ENCODE measurements around the gene SNX10. TPM values are rescaled to one million over a fixed set of nuclear protein-coding genes. Genes with fewer than 3 reads are reported as not detected.

The SNX10 gene
- total RNA-seq, 2 experiments from 2014 or later = 4.6 to 5.8 TPM

- Mint-ChIP-seq H3K27ac (no peak overlapping the region), H3K4me3 (no peak overlapping the region), H3K9me3 (no peaks in the 10 kb centered on the region), H3K36me3 (ENCODE audit: low read depth) (peaks cover 15% of the 10 kb centered on the region), H3K27me3 (no peaks in the 10 kb centered on the region), H3K4me1 (ENCODE audit: low read depth) (peaks cover 14% of the 10 kb centered on the region)
- Histone ChIP-seq H3K36me3 (ENCODE audit: insufficient read depth, low read length) (peaks cover 17% of the 10 kb centered on the region), H3K27me3 (ENCODE audit: control insufficient read depth in 1 of 2, insufficient read depth in 2 of 2, low read length in 2 of 2) (no peaks in the 10 kb centered on the region), H3K4me3 (ENCODE audit: low read length) (no peak overlapping the region), H3K9me3 (ENCODE audit: control insufficient read depth in 1 of 2, insufficient read depth in 1 of 2, low read length in 2 of 2) (no peaks in the 10 kb centered on the region), H3K27ac (ENCODE audit: low read depth in 1 of 2, low read length in 2 of 2) (no peak overlapping the region), H3K4me1 (ENCODE audit: insufficient read depth, low read length) (peaks cover 2% of the 10 kb centered on the region)
- intact Hi-C loops (cut with DNase I, micrococcal nuclease) = loop anchor here (5.0 kb wide), 4 partner anchors 75 to 975 kb away; partner anchors contain the start of gene SNX10 (in 1 of the 2)
- ChIA-PET POLR2A (no interaction called here), CTCF (no interaction called here)
- ATAC-seq (ENCODE audit: poor library complexity) = no peak
- no peak for DNase-seq
- no peak for TF ChIP-seq CTCF (IDR thresholded peaks at IDR 0.05)
These were observed 75.6 kb downstream of the SNX10 start for GRCh38 chr7:26367219-26367711.

- CTCF ChIA-PET = interaction anchor here (0.9 to 3.9 kb wide), 10 partner anchors 17 to 793 kb away, joined by 3 to 39 read pairs (median 6); partner anchors contain the start of gene HOXA3
These were observed 76.9 kb downstream of the SNX10 start for GRCh38 chr7:26368542-26368941.

DNA sequence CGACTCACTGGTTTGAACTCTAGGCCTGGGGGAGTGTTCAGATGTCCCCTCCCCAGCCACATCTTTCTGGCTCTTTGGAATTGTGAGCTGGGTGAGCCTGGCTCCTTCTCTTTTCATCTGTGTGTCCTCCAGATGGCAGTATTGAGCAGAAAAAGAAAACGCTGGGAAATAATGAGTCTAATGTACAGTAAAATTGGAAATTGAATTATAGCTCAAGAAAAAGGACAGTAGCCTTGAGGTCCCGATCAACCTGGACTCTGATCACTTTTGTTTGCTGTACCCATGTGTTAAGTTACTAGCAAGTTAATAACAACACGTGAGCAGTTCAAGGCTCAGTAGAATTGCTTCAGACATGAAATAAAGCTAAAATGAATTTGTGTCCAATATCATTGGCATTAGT lies 77.9 kb downstream of the SNX10 start:
- intact Hi-C loops (cut with DNase I, micrococcal nuclease) = loop anchor here (1.0 to 5.0 kb wide), 7 partner anchors 77 to 977 kb away; partner anchors contain the start of gene SNX10 (in 1 of the 2)
- peak; percentile 93 for TF ChIP-seq CTCF (IDR thresholded peaks at IDR 0.05)
- ATAC-seq (ENCODE audit: poor library complexity) (peak; percentile 69), DNase-seq (peak in 5 of 14 experiments; percentile 3 to 78 (median 61))
- Mint-ChIP-seq H3K9me3 (no peaks in the 10 kb centered on the region), H3K4me3 (no peak overlapping the region), H3K27me3 (peaks cover 13% of the 10 kb centered on the region), H3K36me3 (ENCODE audit: low read depth) (peaks cover 28% of the 10 kb centered on the region), H3K27ac (no peak overlapping the region), H3K4me1 (ENCODE audit: low read depth) (peaks cover 14% of the 10 kb centered on the region)
- Histone ChIP-seq H3K4me3 (ENCODE audit: low read length) (no peak overlapping the region), H3K27me3 (ENCODE audit: control insufficient read depth in 1 of 2, insufficient read depth in 2 of 2, low read length in 2 of 2) (peaks cover 0 to 10% of the 10 kb centered on the region in 2 experiments), H3K9me3 (ENCODE audit: control insufficient read depth in 1 of 2, insufficient read depth in 1 of 2, low read length in 2 of 2) (no peaks in the 10 kb centered on the region), H3K27ac (ENCODE audit: low read depth in 1 of 2, low read length in 2 of 2) (no peak overlapping the region), H3K4me1 (ENCODE audit: insufficient read depth, low read length) (peaks cover 2% of the 10 kb centered on the region), H3K36me3 (ENCODE audit: insufficient read depth, low read length) (peaks cover 17% of the 10 kb centered on the region)
- ChIA-PET CTCF (interaction anchor here (0.6 to 3.9 kb wide), 27 partner anchors 12 to 814 kb away, joined by 3 to 39 read pairs (median 4); partner anchors contain the start of genes HOXA3, HOXA9 and SNX10), POLR2A (interaction anchor here (0.9 to 1.7 kb wide), 8 partner anchors 168 to 791 kb away, joined by 3 to 9 read pairs (median 4); partner anchors contain the start of genes CBX3, HNRNPA2B1 and NFE2L3)

More at GRCh38 chr7:26368542-26368941, 76.9 kb downstream of the SNX10 start:
- intact Hi-C loops (cut with DNase I, micrococcal nuclease) = loop anchor here (1.0 to 5.0 kb wide), 7 partner anchors 76 to 976 kb away; partner anchors contain the start of gene SNX10 (in 1 of the 2)
- ATAC-seq (ENCODE audit: poor library complexity) (no peak), DNase-seq (no peak)
- H3K27ac ChIP-seq (ENCODE audit: low read depth in 1 of 2, low read length in 2 of 2) = no peak overlapping the region
- POLR2A ChIA-PET = interaction anchor here (1.4 to 1.7 kb wide), 2 partner anchors 289 to 297 kb away, joined by 4 to 9 read pairs; no protein-coding TSS in a partner anchor
- no peaks in the 10 kb centered on the region for H3K9me3 Mint-ChIP-seq
- H3K9me3 ChIP-seq (ENCODE audit: control insufficient read depth in 1 of 2, insufficient read depth in 1 of 2, low read length in 2 of 2) = no peaks in the 10 kb centered on the region
- H3K27me3 Mint-ChIP-seq = peaks cover 4% of the 10 kb centered on the region
- peaks cover 2% of the 10 kb centered on the region for H3K4me1 ChIP-seq (ENCODE audit: insufficient read depth, low read length)
- TF ChIP-seq CTCF (IDR thresholded peaks at IDR 0.05) = no peak
- no peak overlapping the region for H3K4me3 Mint-ChIP-seq
- H3K27ac Mint-ChIP-seq = no peak overlapping the region
- H3K36me3 ChIP-seq (ENCODE audit: insufficient read depth, low read length) = peaks cover 17% of the 10 kb centered on the region
- H3K27me3 ChIP-seq (ENCODE audit: control insufficient read depth in 1 of 2, insufficient read depth in 2 of 2, low read length in 2 of 2) = peaks cover 0 to 2% of the 10 kb centered on the region in 2 experiments
- H3K36me3 Mint-ChIP-seq (ENCODE audit: low read depth) = peaks cover 27% of the 10 kb centered on the region
- no peak overlapping the region for H3K4me3 ChIP-seq (ENCODE audit: low read length)
- peaks cover 14% of the 10 kb centered on the region for H3K4me1 Mint-ChIP-seq (ENCODE audit: low read depth)
